ENCODE results near the gene ETV3L. TPM values are rescaled to one million over a fixed set of nuclear protein-coding genes. Genes with fewer than 3 reads are reported as not detected.

Gene ETV3L
- total and polyA plus RNA-seq, 3 donors from 2014 or later = 0.16 TPM; not detected in 2

GRCh38 chr1:157115851-157116736 lies 16.5 kb upstream of the ETV3L start:
- no peak for DNase-seq
- intact Hi-C loops (cut with DNase I; ENCODE audit: low total_unique reads) = no loop called here
- H3K27me3 ChIP-seq = no peaks in the 10 kb centered on the region
- no peaks in the 10 kb centered on the region for H3K36me3 ChIP-seq (ENCODE audit: low read depth, missing control alignments)
- no peak for TF ChIP-seq POLR2A (IDR thresholded peaks at IDR 0.05)
- TF ChIP-seq, protein P1, sequence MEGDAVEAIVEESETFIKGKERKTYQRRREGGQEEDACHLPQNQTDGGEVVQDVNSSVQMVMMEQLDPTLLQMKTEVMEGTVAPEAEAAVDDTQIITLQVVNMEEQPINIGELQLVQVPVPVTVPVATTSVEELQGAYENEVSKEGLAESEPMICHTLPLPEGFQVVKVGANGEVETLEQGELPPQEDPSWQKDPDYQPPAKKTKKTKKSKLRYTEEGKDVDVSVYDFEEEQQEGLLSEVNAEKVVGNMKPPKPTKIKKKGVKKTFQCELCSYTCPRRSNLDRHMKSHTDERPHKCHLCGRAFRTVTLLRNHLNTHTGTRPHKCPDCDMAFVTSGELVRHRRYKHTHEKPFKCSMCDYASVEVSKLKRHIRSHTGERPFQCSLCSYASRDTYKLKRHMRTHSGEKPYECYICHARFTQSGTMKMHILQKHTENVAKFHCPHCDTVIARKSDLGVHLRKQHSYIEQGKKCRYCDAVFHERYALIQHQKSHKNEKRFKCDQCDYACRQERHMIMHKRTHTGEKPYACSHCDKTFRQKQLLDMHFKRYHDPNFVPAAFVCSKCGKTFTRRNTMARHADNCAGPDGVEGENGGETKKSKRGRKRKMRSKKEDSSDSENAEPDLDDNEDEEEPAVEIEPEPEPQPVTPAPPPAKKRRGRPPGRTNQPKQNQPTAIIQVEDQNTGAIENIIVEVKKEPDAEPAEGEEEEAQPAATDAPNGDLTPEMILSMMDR (IDR thresholded peaks at IDR 0.05) = no peak
- 79 to 83% methylated on average over 16 of the region's 16 CpGs for WGBS, 2 donors
- H3K4me1 ChIP-seq = no peaks in the 10 kb centered on the region
- H3K9me3 ChIP-seq = no peaks in the 10 kb centered on the region
- H3K4me3 ChIP-seq = no peak overlapping the region
- no peak overlapping the region for H3K27ac ChIP-seq

- 73 to 80% methylated on average over 3 of the region's 3 CpGs for WGBS, 2 donors
- intact Hi-C loops (cut with DNase I; ENCODE audit: low total_unique reads) = no loop called here
- Histone ChIP-seq H3K36me3 (ENCODE audit: low read depth, missing control alignments) (no peaks in the 10 kb centered on the region), H3K9me3 (no peaks in the 10 kb centered on the region), H3K4me3 (no peak overlapping the region), H3K27ac (no peak overlapping the region), H3K27me3 (no peaks in the 10 kb centered on the region), H3K4me1 (no peaks in the 10 kb centered on the region)
- DNase-seq = no peak
- TF ChIP-seq, protein P1 (IDR thresholded peaks at IDR 0.05) = no peak
- TF ChIP-seq POLR2A (IDR thresholded peaks at IDR 0.05) = no peak
Measured at GRCh38 chr1:157115429-157115838, 15.8 kb upstream of the ETV3L start.

- Histone ChIP-seq H3K4me3 (no peak overlapping the region), H3K27me3 (no peaks in the 10 kb centered on the region), H3K36me3 (ENCODE audit: low read depth, missing control alignments) (no peaks in the 10 kb centered on the region), H3K9me3 (no peaks in the 10 kb centered on the region), H3K4me1 (no peaks in the 10 kb centered on the region), H3K27ac (no peak overlapping the region)
- intact Hi-C loops (cut with DNase I; ENCODE audit: low total_unique reads) = no loop called here
- TF ChIP-seq POLR2A (IDR thresholded peaks at IDR 0.05) = no peak
- TF ChIP-seq, protein P1 (IDR thresholded peaks at IDR 0.05) = no peak
- DNase-seq = no peak
- 82 to 85% methylated on average over 16 to 18 of the region's 18 CpGs for WGBS, 2 donors
Measured at GRCh38 chr1:157114183-157115121, 14.8 kb upstream of the ETV3L start.

- Histone ChIP-seq H3K27ac (no peak overlapping the region), H3K4me1 (no peaks in the 10 kb centered on the region), H3K4me3 (no peak overlapping the region), H3K9me3 (no peaks in the 10 kb centered on the region), H3K36me3 (ENCODE audit: low read depth, missing control alignments) (no peaks in the 10 kb centered on the region), H3K27me3 (no peaks in the 10 kb centered on the region)
- TF ChIP-seq POLR2A (IDR thresholded peaks at IDR 0.05) = no peak
- TF ChIP-seq, protein P1 (IDR thresholded peaks at IDR 0.05) = no peak
- 64 to 79% methylated on average over 3 of the region's 3 CpGs for WGBS, 2 donors
- no peak for DNase-seq
- intact Hi-C loops (cut with DNase I; ENCODE audit: low total_unique reads) = no loop called here
Measured at GRCh38 chr1:157113631-157114030, 14.0 kb upstream of the ETV3L start.

Measured in testis (tissue), 3 donors.